Activated naive CD8-positive, alpha-beta T cell (primary cell): ENCODE data around the gene OR6J1.
"Not testable (repeated sequence)": the region's sequence is repeated elsewhere in the genome, so short reads cannot be mapped to it uniquely, and the experiment has no call there.

Experiments
- H3K27ac Mint-ChIP-seq: one replicate; pipeline ENCODE4 v1.8.0; 2021; ENCODE audit warnings: mixed read lengths
- H3K27me3 Mint-ChIP-seq: one replicate; pipeline ENCODE4 v1.8.0; 2021; ENCODE audit warnings: mixed read lengths
- H3K36me3 Mint-ChIP-seq: one replicate; pipeline ENCODE4 v1.8.0; 2021; ENCODE audit warnings: mixed read lengths
- H3K4me1 Mint-ChIP-seq: one replicate; pipeline ENCODE4 v1.8.0; 2021; ENCODE audit warnings: low read depth, mixed read lengths
- H3K4me3 Mint-ChIP-seq: one replicate; pipeline ENCODE4 v1.8.0; 2021; ENCODE audit warnings: mild to moderate bottlenecking, mixed read lengths
- H3K9me3 Mint-ChIP-seq: one replicate; pipeline ENCODE4 v1.8.0; 2021; ENCODE audit warnings: low read depth, mixed read lengths

OR6J1 gene

DNA sequence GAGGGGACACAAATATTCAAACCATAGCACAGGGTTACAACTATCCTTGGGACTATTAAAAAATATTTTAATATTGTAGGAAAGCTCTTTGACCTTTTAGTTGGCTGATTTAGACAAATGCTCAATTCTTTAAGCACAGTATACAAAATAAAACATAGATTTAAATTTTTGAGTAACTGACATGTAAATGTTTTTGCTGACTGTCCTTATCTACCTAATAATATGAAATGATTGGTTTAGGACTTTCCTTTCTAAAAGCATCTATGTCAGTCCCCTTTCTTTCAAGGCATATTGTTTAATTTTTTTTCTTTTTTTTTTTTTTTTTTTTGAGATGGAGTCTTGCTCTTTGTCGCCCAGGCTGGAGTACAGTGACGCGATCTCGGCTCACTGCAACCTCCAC lies 16.5 kb upstream of the OR6J1 start:
- Mint-ChIP-seq H3K27me3 (no peaks in the 10 kb centered on the region), H3K27ac (no peak overlapping the region), H3K36me3 (no peaks in the 10 kb centered on the region), H3K9me3 (no peaks in the 10 kb centered on the region), H3K4me3 (no peak overlapping the region), H3K4me1 (no peaks in the 10 kb centered on the region)

DNA sequence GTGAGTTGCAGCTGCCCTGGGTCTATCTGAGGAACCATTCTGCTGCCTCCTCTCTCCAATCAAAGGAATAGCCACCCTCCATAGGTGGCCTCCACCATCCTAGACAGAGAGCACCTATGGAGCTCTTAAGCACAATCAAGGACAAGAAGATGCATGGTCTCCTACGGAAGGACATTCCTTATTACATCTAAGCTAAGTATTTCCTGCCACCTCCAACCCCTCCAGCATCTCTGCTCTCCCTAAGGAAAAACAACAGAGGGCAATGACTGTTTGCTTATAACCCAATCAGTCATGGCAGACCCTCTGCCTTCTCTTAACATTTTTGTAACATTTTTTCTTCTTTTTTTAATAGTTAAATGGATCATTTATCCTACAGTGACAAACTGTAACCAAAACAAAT lies 14.8 kb upstream of the OR6J1 start:
- no peaks in the 10 kb centered on the region for H3K9me3 Mint-ChIP-seq
- H3K4me3 Mint-ChIP-seq: no peak overlapping the region
- no peaks in the 10 kb centered on the region for H3K4me1 Mint-ChIP-seq
- H3K27ac Mint-ChIP-seq: no peak overlapping the region
- no peaks in the 10 kb centered on the region for H3K27me3 Mint-ChIP-seq
- H3K36me3 Mint-ChIP-seq: no peaks in the 10 kb centered on the region

DNA sequence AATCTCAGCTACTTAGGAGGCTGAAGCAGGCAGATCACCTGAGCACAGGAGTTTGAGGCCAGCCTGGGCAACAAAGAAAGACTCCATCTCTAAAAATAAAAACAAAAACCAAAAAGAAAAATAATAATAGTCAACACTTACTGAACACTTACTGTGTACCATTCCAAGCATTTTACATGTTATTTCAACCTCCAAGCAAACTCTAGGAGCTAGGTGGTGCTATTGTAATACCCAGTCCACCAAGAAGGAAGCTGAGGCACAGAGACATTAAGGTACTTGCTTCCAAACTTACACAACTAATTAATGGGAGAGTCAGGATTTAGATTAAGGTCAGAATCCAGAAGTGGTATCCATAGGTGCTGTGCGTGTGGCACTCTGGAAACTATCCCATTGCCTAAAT lies 13.7 kb upstream of the OR6J1 start:
- H3K4me1 Mint-ChIP-seq: no peaks in the 10 kb centered on the region
- H3K27me3 Mint-ChIP-seq: no peaks in the 10 kb centered on the region
- H3K27ac Mint-ChIP-seq: no peak overlapping the region
- no peaks in the 10 kb centered on the region for H3K9me3 Mint-ChIP-seq
- no peak overlapping the region for H3K4me3 Mint-ChIP-seq
- H3K36me3 Mint-ChIP-seq: no peaks in the 10 kb centered on the region

DNA sequence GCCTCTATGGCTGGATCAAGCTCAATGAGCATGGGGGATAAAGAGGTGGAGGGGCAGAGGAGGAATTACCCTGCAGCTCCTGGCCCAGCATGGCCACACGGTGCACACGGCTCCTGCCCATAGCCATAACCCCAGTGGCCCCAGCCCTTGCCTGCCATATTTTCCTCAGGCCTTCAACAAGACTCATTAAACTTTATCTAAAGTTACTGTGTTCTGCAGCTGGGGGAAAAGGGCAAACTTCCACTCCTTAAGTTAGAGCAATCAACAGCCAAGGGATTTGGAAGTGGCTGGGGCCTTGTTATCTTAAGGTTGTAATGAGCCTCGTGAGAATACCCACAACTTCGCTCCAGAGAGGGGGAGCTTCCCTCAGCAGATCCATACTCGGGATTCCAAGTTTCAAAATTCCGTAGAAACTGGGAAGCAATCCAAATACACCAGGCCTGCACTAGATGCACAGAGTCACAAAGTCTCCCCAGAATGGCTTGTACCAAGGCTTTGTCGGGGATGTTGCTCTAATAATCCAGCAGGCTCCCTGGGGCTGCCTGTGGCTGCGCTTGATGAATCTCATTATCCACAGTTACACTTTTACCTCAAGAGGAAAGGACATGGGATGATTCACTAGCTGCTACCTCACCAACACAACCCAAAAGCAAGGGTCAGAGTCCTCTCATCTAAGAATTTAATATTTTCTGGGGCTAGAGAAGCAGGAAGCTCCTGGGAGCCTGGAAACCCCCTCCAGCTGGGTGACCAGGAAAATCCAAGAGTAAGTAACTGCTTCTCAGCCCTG lies 13.0 kb upstream of the OR6J1 start:
- no peaks in the 10 kb centered on the region for H3K27me3 Mint-ChIP-seq
- H3K4me3 Mint-ChIP-seq: no peak overlapping the region
- no peaks in the 10 kb centered on the region for H3K9me3 Mint-ChIP-seq
- H3K4me1 Mint-ChIP-seq: no peaks in the 10 kb centered on the region
- H3K27ac Mint-ChIP-seq: no peak overlapping the region
- H3K36me3 Mint-ChIP-seq: no peaks in the 10 kb centered on the region

DNA sequence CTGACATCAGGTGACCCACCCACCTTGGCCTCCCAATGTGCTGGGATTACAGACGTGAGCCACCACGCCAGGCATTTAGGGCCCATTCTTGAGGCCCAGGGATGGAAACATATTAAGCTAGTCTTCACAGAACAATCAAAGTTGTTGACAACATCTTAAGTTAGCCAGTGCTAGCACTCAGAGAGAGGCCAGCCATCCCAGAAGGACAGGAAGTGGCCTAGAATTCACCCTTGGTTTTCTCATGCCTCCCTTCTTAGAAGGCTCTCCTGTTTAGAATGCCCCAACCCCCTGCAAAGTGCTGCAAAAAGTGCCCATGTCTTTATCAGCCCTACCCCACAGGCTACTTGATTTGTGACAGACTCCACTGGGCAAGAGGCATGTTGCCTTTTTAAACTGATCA lies 12.1 kb upstream of the OR6J1 start:
- no peaks in the 10 kb centered on the region for H3K27me3 Mint-ChIP-seq
- H3K9me3 Mint-ChIP-seq: no peaks in the 10 kb centered on the region
- no peaks in the 10 kb centered on the region for H3K36me3 Mint-ChIP-seq
- H3K27ac Mint-ChIP-seq: no peak overlapping the region
- H3K4me3 Mint-ChIP-seq: no peak overlapping the region
- H3K4me1 Mint-ChIP-seq: no peaks in the 10 kb centered on the region

DNA sequence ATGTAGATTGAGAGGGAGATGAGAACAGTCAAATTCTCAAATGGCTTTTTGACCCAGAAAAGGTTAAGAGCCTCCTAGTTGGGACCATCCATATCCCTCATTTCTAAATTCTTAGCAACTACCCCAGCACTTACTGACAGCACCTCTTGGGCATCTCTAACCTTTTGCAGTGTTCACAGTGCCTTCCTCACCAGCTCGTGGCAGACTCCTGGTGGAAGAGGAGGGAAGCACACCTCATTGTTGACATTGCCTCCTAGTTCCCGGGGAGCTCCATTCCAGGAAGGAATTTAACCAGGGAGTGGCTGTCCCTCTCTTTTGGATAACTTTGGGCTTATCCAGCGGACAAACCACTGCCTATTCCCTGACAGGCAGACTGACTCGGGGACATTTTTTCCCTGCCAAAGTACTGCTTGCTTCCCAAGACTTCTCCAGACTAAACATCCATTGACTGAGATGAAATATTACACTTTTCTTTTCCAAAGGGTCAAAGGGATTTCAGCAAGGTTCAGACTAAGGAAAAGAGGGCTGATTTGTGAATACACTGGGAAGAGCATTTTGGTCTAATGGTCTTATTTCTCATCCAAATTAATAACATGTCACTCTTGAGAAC lies 9.0 kb upstream of the OR6J1 start:
- no peaks in the 10 kb centered on the region for H3K9me3 Mint-ChIP-seq
- no peak overlapping the region for H3K4me3 Mint-ChIP-seq
- H3K27me3 Mint-ChIP-seq: no peaks in the 10 kb centered on the region
- H3K27ac Mint-ChIP-seq: no peak overlapping the region
- no peaks in the 10 kb centered on the region for H3K36me3 Mint-ChIP-seq
- H3K4me1 Mint-ChIP-seq: no peaks in the 10 kb centered on the region

DNA sequence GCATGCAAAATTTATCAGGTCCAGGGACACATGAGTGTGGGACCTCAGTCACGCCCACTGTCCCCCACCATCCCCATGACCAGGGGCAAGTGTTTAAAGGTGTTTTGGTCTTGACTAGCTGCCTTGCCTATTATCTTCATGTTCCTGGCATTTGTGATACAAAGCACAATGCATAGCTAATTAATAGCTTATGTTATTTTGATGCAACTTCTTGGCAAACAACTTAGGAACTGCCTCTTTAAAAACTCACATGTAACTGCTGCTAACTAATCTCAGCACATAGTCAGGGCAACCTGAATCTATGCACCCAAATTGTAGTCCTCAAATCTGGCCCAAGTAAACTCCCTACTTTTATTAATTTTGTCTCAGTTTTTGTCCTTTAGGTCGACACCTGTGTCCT lies 7.4 kb upstream of the OR6J1 start:
- no peaks in the 10 kb centered on the region for H3K9me3 Mint-ChIP-seq
- no peaks in the 10 kb centered on the region for H3K27me3 Mint-ChIP-seq
- H3K36me3 Mint-ChIP-seq: no peaks in the 10 kb centered on the region
- H3K4me3 Mint-ChIP-seq: no peak overlapping the region
- H3K4me1 Mint-ChIP-seq: no peaks in the 10 kb centered on the region
- no peak overlapping the region for H3K27ac Mint-ChIP-seq

DNA sequence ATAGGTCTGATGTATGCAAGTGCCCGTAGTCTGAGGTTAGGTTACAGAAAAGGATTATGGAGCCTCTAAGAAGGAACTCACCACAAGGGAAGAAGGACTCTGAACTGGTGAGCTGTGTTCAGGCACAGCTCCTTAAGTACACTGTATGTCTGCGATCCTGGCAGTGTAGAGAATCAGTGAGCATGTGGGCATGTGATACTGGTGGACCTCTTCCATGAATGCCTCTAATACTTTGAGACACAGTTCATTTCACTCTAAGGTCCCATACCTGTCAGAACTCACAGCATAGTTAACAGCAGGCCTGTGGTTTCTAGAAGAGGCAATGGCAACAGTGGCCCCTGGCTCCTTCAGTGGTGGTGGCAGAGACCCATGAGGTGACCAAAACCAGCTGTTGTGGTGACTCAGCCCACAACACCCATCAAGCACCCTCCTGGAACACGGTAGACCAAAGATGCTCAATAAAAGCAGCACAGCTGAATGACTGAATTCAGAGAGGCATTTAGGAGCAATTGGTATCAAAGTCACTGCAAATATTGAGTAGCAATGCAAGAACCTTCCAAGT lies 6.9 kb upstream of the OR6J1 start:
- Mint-ChIP-seq H3K4me3 (no peak overlapping the region), H3K27ac (no peak overlapping the region), H3K4me1 (no peaks in the 10 kb centered on the region), H3K27me3 (no peaks in the 10 kb centered on the region), H3K36me3 (no peaks in the 10 kb centered on the region), H3K9me3 (no peaks in the 10 kb centered on the region)

DNA sequence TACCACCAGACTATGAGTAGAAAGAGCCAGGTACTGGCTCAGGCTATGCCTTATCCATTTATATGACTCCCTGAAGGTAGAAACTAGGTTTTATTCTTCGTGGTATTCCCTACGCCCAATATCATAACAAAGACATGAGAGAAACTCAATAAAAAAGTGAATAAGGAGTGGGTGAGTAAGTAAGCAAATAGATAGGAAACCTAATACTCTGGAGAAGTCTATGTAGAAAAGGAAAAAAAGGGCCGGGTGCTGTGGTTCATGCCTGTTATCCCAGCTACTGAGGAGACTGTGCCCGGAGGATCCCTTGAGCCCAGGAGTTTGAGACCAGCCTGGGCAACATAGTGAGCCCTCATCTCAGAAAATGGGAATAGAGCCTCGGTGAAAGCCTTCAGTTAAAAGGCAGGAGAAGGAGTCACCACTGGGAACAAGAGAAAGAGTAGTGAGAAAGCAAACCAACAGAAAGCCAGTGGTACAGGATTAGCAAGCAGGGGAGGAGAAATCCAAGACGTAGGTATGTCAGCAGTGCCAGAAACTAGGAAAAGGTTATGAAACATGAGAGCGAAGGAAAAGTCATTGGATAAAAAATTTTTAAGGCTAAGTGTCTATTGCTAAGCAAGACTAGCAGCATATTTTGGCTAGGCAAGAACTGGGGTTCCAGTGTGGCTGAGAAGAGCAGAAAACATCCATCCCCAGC lies 6.0 kb upstream of the OR6J1 start:
- Mint-ChIP-seq H3K4me3 (no peak overlapping the region), H3K27ac (no peak overlapping the region), H3K4me1 (no peaks in the 10 kb centered on the region), H3K9me3 (no peaks in the 10 kb centered on the region), H3K27me3 (no peaks in the 10 kb centered on the region), H3K36me3 (no peaks in the 10 kb centered on the region)

DNA sequence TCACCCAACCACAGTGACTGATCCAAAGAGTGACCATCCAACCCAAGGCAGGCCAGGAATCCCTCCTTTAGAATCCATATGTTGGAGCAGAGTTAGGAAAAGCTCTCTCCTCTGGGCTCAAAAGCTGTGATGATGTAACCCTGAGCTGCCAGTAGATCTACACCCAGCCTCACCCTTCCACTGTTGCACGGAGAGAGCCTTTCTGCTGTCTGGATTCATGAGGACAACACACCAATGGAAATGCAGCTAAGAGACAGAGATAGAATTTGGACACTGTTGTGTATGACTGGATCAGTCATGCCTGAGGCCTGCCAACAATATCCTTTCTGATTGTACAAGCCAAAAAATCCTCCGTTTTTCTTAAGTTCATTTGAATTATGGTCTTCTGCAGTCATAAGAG lies 4.4 kb upstream of the OR6J1 start:
- H3K4me1 Mint-ChIP-seq: peaks cover 2% of the 10 kb centered on the region
- H3K27me3 Mint-ChIP-seq: no peaks in the 10 kb centered on the region
- no peak overlapping the region for H3K27ac Mint-ChIP-seq
- no peaks in the 10 kb centered on the region for H3K36me3 Mint-ChIP-seq
- no peak overlapping the region for H3K4me3 Mint-ChIP-seq
- H3K9me3 Mint-ChIP-seq: no peaks in the 10 kb centered on the region

DNA sequence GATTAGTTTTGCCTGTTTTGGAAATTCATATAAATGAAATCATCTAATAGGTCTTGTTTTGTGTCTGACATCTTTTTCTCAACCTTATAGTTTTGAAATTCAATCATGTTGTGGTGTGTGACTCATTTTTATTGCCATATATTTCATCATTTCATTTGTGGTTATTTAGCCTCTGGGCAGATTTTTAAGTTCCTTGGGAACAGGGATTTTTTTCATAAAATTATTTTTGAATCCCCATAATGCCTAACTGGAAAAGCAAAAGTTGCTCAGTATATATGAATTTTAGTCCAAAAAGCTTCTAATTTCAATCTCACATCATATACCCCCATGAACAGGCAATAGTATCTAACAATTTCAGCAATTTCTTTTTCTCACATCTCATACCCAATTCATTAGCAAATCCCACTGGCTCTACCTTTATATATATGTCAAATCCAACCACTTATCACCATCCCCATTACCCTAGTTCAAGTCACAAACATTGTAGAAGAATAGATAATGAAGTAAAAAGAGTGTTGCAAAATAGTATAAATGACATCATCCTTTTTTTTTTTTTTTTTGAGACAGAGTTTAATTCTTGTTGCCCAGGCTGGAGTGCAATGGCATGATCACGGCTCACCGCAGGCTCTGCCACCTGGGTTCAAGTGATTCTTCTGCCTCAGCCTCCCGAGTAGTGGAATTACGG lies 2.6 kb upstream of the OR6J1 start:
- Mint-ChIP-seq H3K27me3 (no peaks in the 10 kb centered on the region), H3K4me3 (no peak overlapping the region), H3K4me1 (peaks cover 2% of the 10 kb centered on the region), H3K9me3 (no peaks in the 10 kb centered on the region), H3K27ac (no peak overlapping the region), H3K36me3 (no peaks in the 10 kb centered on the region)

DNA sequence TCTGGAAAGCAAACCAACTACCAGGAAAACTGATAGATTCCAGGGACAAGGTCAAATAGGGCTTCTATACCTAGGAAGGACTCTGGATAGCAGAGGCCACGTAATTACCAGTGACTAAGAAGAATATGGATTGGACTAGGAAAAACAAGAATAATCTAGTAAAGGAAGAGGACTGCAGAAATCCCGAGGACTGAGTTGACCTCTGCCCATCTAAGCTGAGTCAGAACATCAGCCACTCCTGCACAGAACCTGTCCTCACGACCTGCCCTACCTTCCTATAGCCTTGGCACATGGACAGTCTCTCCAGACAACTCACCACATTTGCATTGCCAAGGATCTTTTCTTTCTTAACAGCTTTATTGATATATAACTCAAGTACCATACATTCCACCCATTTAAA lies 2.3 kb downstream of the OR6J1 start:
- Mint-ChIP-seq H3K27ac (no peak overlapping the region), H3K4me1 (peaks cover 2% of the 10 kb centered on the region), H3K9me3 (no peaks in the 10 kb centered on the region), H3K27me3 (no peaks in the 10 kb centered on the region), H3K4me3 (no peak overlapping the region), H3K36me3 (no peaks in the 10 kb centered on the region)

DNA sequence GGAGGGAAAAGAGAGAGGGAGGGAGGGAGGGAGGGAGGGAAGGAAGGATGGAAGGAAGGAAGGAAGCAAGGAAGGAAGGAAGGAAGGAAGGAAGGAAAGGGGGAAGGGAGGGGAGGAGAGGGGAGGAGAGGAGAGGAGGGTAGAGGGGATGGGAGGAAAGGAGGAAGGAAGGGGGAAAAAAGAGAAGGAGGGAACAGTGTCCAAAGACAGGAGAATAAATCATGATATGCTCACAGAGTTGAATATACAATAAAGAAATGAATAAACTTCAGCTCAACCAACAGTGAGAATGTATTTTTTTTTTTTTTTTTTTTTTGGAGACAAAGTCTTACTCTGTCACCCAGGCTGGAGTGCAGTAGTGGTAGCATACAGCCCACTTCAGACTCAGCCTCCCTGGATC lies 4.0 kb downstream of the OR6J1 start:
- H3K4me1 Mint-ChIP-seq: peaks cover 2% of the 10 kb centered on the region
- no peak overlapping the region for H3K27ac Mint-ChIP-seq
- H3K36me3 Mint-ChIP-seq: no peaks in the 10 kb centered on the region
- no peak overlapping the region for H3K4me3 Mint-ChIP-seq
- H3K9me3 Mint-ChIP-seq: no peaks in the 10 kb centered on the region
- no peaks in the 10 kb centered on the region for H3K27me3 Mint-ChIP-seq

DNA sequence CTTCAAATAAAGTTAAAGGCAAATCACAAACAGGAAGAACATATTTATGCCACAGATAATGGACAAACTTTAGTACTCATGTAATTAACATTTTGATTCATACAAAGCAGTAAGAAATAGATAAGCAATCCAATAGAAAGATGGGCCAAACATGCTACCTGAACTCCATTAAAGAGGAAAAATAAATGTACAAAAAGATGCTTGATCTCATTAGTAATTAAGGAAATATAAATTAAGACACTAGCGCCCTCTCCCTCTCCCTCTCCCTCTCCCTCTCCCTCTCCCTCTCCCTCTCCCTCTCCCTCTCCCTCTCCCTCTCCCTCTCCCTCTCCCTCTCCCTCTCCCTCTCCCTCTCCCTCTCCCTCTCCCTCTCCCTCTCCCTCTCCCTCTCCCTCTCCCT lies 8.2 kb downstream of the OR6J1 start:
- H3K4me1 Mint-ChIP-seq, H3K27me3 Mint-ChIP-seq, H3K36me3 Mint-ChIP-seq: not testable (repeated sequence)

More for the DNA sequence above, 8.2 kb downstream of the OR6J1 start:
- not testable (repeated sequence) for H3K4me3 Mint-ChIP-seq, H3K27ac Mint-ChIP-seq, H3K9me3 Mint-ChIP-seq
